NB4 (cell line): ENCODE results near the gene SCFD1.
A peak's percentile ranks its signal among the peaks of the same experiment; 100 is the strongest.
"Not testable (repeated sequence)": the region's sequence is repeated elsewhere in the genome, so short reads cannot be mapped to it uniquely, and the experiment has no call there.

ENCODE experiments used
- DNase-seq: peaks from one replicate; pipeline ENCODE4 v3.0.0; 2010; ENCODE audit warnings: low read depth
- H3K4me3 ChIP-seq: one replicate; pipeline ENCODE4 v1.5.1; 2011; ENCODE audit warnings: mild to moderate bottlenecking, low read depth, low read length, moderate library complexity
- CTCF ChIP-seq: IDR thresholded peaks from one replicate; pipeline ENCODE4 v1.5.1; 2012; ENCODE audit warnings: low read depth, low read length
- MAX ChIP-seq: IDR thresholded peaks from 2 replicates; pipeline ENCODE4 v1.6.1; 2011; ENCODE audit warnings: low read depth, low read length
- MYC ChIP-seq: IDR thresholded peaks from 2 replicates; pipeline ENCODE4 v1.6.1; 2011; ENCODE audit warnings: low read depth, low read length
- POLR2A ChIP-seq: IDR thresholded peaks from 2 replicates; pipeline ENCODE4 v1.6.1; 2011; ENCODE audit warnings: mild to moderate bottlenecking; ENCODE audit not compliant: insufficient read length; ENCODE audit errors: extremely low read depth

Gene SCFD1

GRCh38 chr14:30673071-30673470, 51.0 kb downstream of the SCFD1 start:
- DNase-seq, result no peak
- H3K4me3 ChIP-seq, result no peak overlapping the region
- TF ChIP-seq MAX (no peak), MYC (no peak), CTCF (no peak), POLR2A (no peak)

- no peak for DNase-seq
- TF ChIP-seq MAX (no peak), CTCF (no peak), POLR2A (no peak), MYC (no peak)
- H3K4me3 ChIP-seq, result no peak overlapping the region
Observed at GRCh38 chr14:30678926-30679431, 56.9 kb downstream of the SCFD1 start.

- DNase-seq, result no peak
- TF ChIP-seq MAX, result no peak
- TF ChIP-seq CTCF, result no peak
- no peak for TF ChIP-seq POLR2A
- TF ChIP-seq MYC, result no peak
- H3K4me3 ChIP-seq, result no peak overlapping the region
Observed at GRCh38 chr14:30680036-30680435, 57.9 kb downstream of the SCFD1 start.

- not testable (repeated sequence) for DNase-seq, H3K4me3 ChIP-seq
Observed at GRCh38 chr14:30680776-30681175, 58.7 kb downstream of the SCFD1 start.

GRCh38 chr14:30681752-30682355, 59.7 kb downstream of the SCFD1 start:
- DNase-seq, result peak; percentile 25
- H3K4me3 ChIP-seq, result no peak overlapping the region
- TF ChIP-seq CTCF (peak; percentile 43), MAX (no peak), MYC (no peak), POLR2A (no peak)

- not testable (repeated sequence) for H3K4me3 ChIP-seq, DNase-seq
Observed at GRCh38 chr14:30690487-30691355, 68.6 kb downstream of the SCFD1 start.
